HEK293 (cell line): ENCODE data around the gene CCDC51.

Experiments used
- CTCF ChIA-PET: fragments of 350-600 bp; formaldehyde crosslinking; extraction: SDS; loops from one replicate; lab custom pipeline; 2021; ENCODE audit warnings: antibody characterized with exemption; lab: Yijun Ruan, JAX
- POLR2A ChIA-PET: fragments of 300-600 bp; formaldehyde crosslinking; extraction: SDS; loops from one replicate; lab custom pipeline; 2020; ENCODE audit warnings: antibody characterized with exemption, inconsistent platforms; lab: Yijun Ruan, JAX
- H3K27ac ChIP-seq: fragments of 200-500 bp; sonication (Bioruptor generic); 2 replicates; pipeline ENCODE4 v1.5.1; 2014; ENCODE audit warnings: low read depth, low read length, control low read depth, inconsistent platforms; ENCODE audit errors: extremely low read depth
- H3K36me3 ChIP-seq, 2 experiments: fragments of 200-500 bp in 1 of 2; sonication (Bioruptor generic) in 1 of 2; 1 replicate in 1 of 2; 2 replicates in 1 of 2; pipeline ENCODE4 v1.5.1; 2014 to 2017; ENCODE audit warnings: inconsistent platforms in 2 of 2, low read length in 2 of 2; ENCODE audit not compliant: control insufficient read depth in 2 of 2, insufficient read depth in 1 of 2
- H3K4me1 ChIP-seq: fragments of 200-500 bp; sonication (Bioruptor generic); 2 replicates; pipeline ENCODE4 v1.5.1; 2014; ENCODE audit warnings: mild to moderate bottlenecking, low read length, inconsistent platforms; ENCODE audit not compliant: control insufficient read depth, insufficient read depth
- H3K4me3 ChIP-seq: 2 replicates; pipeline ENCODE4 v1.5.1; 2011; ENCODE audit warnings: low read depth, mild to moderate bottlenecking, control low read depth, low read length, moderate library complexity
- H3K9me3 ChIP-seq: fragments of 200-500 bp; sonication (Bioruptor generic); 2 replicates; pipeline ENCODE4 v1.5.1; 2014; ENCODE audit warnings: low read depth, low read length, inconsistent platforms; ENCODE audit not compliant: control insufficient read depth, insufficient read depth
- ATF2 ChIP-seq: fragments of 450-650 bp; formaldehyde crosslinking; IDR thresholded peaks from 2 replicates; pipeline ENCODE4 v1.5.1; 2016; ENCODE audit warnings: missing biosample characterization, missing genetic modification characterization, low read depth
- EGR2 ChIP-seq: fragments of 450-650 bp; formaldehyde crosslinking; IDR thresholded peaks from 2 replicates; pipeline ENCODE4 v1.5.1; 2016; ENCODE audit warnings: low read depth, missing biosample characterization, missing genetic modification characterization
- GFI1B ChIP-seq: fragments of 450-650 bp; formaldehyde crosslinking; IDR thresholded peaks from 2 replicates; pipeline ENCODE4 v1.5.1; 2016; ENCODE audit warnings: missing biosample characterization, missing genetic modification characterization
- KLF7 ChIP-seq: fragments of 450-650 bp; formaldehyde crosslinking; IDR thresholded peaks from 2 replicates; pipeline ENCODE4 v1.5.1; 2016; ENCODE audit warnings: missing biosample characterization, missing genetic modification characterization, borderline replicate concordance
- OVOL3 ChIP-seq: fragments of 450-650 bp; formaldehyde crosslinking; IDR thresholded peaks from 2 replicates; pipeline ENCODE4 v1.5.1; 2016; ENCODE audit warnings: missing biosample characterization, missing genetic modification characterization
- PRDM4 ChIP-seq: fragments of 450-650 bp; formaldehyde crosslinking; IDR thresholded peaks from 2 replicates; pipeline ENCODE4 v1.5.1; 2017; ENCODE audit warnings: missing biosample characterization, missing genetic modification characterization
- SCRT1 ChIP-seq: fragments of 450-650 bp; formaldehyde crosslinking; IDR thresholded peaks from 2 replicates; pipeline ENCODE4 v1.5.1; 2016; ENCODE audit warnings: missing biosample characterization, missing genetic modification characterization, borderline replicate concordance
- SP2 ChIP-seq: fragments of 450-650 bp; formaldehyde crosslinking; IDR thresholded peaks from 2 replicates; pipeline ENCODE4 v1.5.1; 2016; ENCODE audit warnings: missing biosample characterization, missing genetic modification characterization
- TSHZ1 ChIP-seq: fragments of 450-650 bp; formaldehyde crosslinking; IDR thresholded peaks from 2 replicates; pipeline ENCODE4 v1.5.1; 2016; ENCODE audit warnings: missing biosample characterization, missing genetic modification characterization, borderline replicate concordance
- YY1 ChIP-seq: fragments of 450-650 bp; formaldehyde crosslinking; IDR thresholded peaks from 2 replicates; pipeline ENCODE4 v1.5.1; 2018; ENCODE audit warnings: missing biosample characterization, missing genetic modification characterization
- YY2 ChIP-seq: fragments of 450-650 bp; formaldehyde crosslinking; IDR thresholded peaks from 2 replicates; pipeline ENCODE4 v1.5.1; 2016; ENCODE audit warnings: missing biosample characterization, missing genetic modification characterization
- ZBTB8A ChIP-seq: fragments of 450-650 bp; formaldehyde crosslinking; IDR thresholded peaks from 2 replicates; pipeline ENCODE4 v1.5.1; 2016; ENCODE audit warnings: missing biosample characterization, missing genetic modification characterization
- ZNF114 ChIP-seq: fragments of 450-650 bp; formaldehyde crosslinking; IDR thresholded peaks from 2 replicates; pipeline ENCODE4 v1.5.0; 2017; ENCODE audit warnings: missing biosample characterization, missing genetic modification characterization
- ZNF138 ChIP-seq: fragments of 450-650 bp; formaldehyde crosslinking; IDR thresholded peaks from 2 replicates; pipeline ENCODE4 v1.5.1; 2016; ENCODE audit warnings: missing biosample characterization, missing genetic modification characterization, borderline replicate concordance
- ZNF26 ChIP-seq: fragments of 450-650 bp; formaldehyde crosslinking; IDR thresholded peaks from 2 replicates; pipeline ENCODE4 v1.5.1; 2016; ENCODE audit warnings: missing biosample characterization, missing genetic modification characterization
- ZNF354C ChIP-seq: fragments of 450-650 bp; formaldehyde crosslinking; IDR thresholded peaks from 2 replicates; pipeline ENCODE4 v1.5.1; 2016; ENCODE audit warnings: missing biosample characterization, missing genetic modification characterization, low read depth, borderline replicate concordance
- ZNF416 ChIP-seq: fragments of 450-650 bp; formaldehyde crosslinking; IDR thresholded peaks from 2 replicates; pipeline ENCODE4 v1.5.1; 2016; ENCODE audit warnings: missing biosample characterization, missing genetic modification characterization
- ZNF488 ChIP-seq: fragments of 450-650 bp; formaldehyde crosslinking; IDR thresholded peaks from 2 replicates; pipeline ENCODE4 v1.5.1; 2016; ENCODE audit warnings: missing biosample characterization, missing genetic modification characterization
- ZNF621 ChIP-seq: fragments of 450-650 bp; formaldehyde crosslinking; IDR thresholded peaks from 2 replicates; pipeline ENCODE4 v1.5.1; 2017; ENCODE audit warnings: missing biosample characterization, missing genetic modification characterization
- ZNF624 ChIP-seq: fragments of 450-650 bp; formaldehyde crosslinking; IDR thresholded peaks from 2 replicates; pipeline ENCODE4 v1.5.1; 2017; ENCODE audit warnings: missing biosample characterization, missing genetic modification characterization

The CCDC51 gene

GRCh38 chr3:48416091-48416505, 23.8 kb downstream of the CCDC51 start (continued):
- no peak for TF ChIP-seq TSHZ1 (tag by site-specific recombination)
- TF ChIP-seq GFI1B (tag by site-specific recombination), result no peak
- TF ChIP-seq, all 188 proteins: peak for 0

- Histone ChIP-seq H3K27ac (no peak overlapping the region), H3K4me1 (no peaks in the 10 kb centered on the region), H3K36me3 (peaks cover 0 to 48% of the 10 kb centered on the region in 2 experiments; a peak in 1 of 3 replicates), H3K4me3 (no peak overlapping the region), H3K9me3 (no peaks in the 10 kb centered on the region)
- ChIA-PET CTCF (interaction anchor here (0.9 to 1.7 kb wide), 2 partner anchors 16 to 21 kb away, joined by 3 to 7 read pairs; no protein-coding TSS in a partner anchor), POLR2A (interaction anchor here (0.5 kb wide), 1 partner anchor 738 kb away, joined by 3 read pairs; no protein-coding TSS in a partner anchor)
- no peak for TF ChIP-seq YY1 (tag by site-specific recombination)
- no peak for TF ChIP-seq ZNF624 (tag by site-specific recombination)
- TF ChIP-seq SP2 (tag by site-specific recombination), result no peak
- TF ChIP-seq ZNF138 (tag by site-specific recombination), result no peak
- TF ChIP-seq OVOL3 (tag by site-specific recombination), result no peak
- TF ChIP-seq YY2 (tag by site-specific recombination), result no peak
- no peak for TF ChIP-seq EGR2 (tag by site-specific recombination)
- TF ChIP-seq ATF2, result no peak
- no peak for TF ChIP-seq SCRT1
- TF ChIP-seq PRDM4 (tag by site-specific recombination), result no peak
- no peak for TF ChIP-seq ZBTB8A (tag by site-specific recombination)
- no peak for TF ChIP-seq ZNF354C
- TF ChIP-seq TSHZ1 (tag by site-specific recombination), result no peak
- no peak for TF ChIP-seq ZNF114 (tag by site-specific recombination)
- TF ChIP-seq KLF7, result no peak
- TF ChIP-seq ZNF488 (tag by site-specific recombination), result no peak
- TF ChIP-seq ZNF416, result no peak
- TF ChIP-seq ZNF621 (tag by site-specific recombination), result no peak
- TF ChIP-seq ZNF26 (tag by site-specific recombination), result no peak
Measured at GRCh38 chr3:48415251-48415953, 24.5 kb downstream of the CCDC51 start.
